ENCODE data around the gene FNDC10.
"Not testable (repeated sequence)": the region's sequence is repeated elsewhere in the genome, so short reads cannot be mapped to it uniquely, and the experiment has no call there.

The FNDC10 gene

GRCh38 chr1:1599935-1600860 lies at the start of gene FNDC10:
Gene FNDC10, minus strand, starts transcription at chr1:1600135. Its CDS starts 120 bp downstream, at chr1:1600015.
- no peak for DNase-seq

GRCh38 chr1:1648265-1648664 lies 48.3 kb upstream of the FNDC10 start:
- DNase-seq = not testable (repeated sequence)

DNA sequence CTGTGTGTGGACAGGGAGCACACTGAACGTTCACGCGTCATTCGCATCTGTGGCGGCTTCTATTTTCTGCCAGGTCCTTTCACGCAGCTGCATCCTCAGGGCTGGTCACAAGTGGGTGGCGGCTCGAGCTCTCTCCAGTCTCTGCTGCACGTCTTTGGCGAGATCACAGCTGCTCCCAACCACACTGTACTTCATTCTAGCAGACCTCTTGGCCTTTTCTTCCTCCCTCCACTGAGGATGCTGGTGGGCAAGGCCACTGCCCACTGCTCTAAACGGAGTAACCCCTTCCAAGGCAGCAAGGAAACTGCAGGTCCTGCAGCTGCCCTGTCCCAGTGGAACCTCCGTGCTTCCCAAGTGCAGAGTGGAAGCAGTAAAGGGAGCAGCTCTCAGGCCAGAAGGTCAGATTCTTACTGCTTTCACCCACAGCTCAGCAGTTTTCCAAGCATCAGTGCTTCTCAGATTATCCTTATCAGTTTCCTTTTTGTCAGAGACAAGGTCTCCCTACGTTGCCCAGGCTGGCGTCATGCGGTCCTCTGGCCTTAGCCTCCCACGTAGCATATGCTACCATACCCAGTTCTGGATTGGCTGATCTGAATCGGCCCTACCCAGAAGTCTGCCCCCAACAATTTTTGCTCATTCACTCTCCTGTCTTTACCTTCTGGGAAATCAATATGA lies 47.8 kb upstream of the FNDC10 start:
- not testable (repeated sequence) for DNase-seq

DNA sequence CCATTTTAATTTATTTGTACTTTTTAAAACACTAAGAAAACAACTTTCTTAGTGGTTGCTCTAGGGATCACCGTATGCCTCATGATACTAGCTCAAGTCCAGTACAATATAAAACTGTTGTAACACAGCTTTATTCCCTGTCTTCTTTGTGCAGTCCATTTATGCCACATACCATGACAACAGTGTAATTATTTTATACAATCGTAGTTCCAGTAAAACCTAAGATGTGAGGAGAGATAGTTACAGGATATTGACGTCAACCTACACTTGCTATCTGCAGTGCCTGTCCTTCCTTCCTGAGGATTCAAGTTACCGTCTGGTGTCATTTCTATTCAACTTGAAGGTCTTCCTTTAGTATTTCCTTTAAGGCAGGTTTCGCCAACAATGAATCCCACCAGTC lies 46.4 kb upstream of the FNDC10 start:
- DNase-seq = not testable (repeated sequence)

DNA sequence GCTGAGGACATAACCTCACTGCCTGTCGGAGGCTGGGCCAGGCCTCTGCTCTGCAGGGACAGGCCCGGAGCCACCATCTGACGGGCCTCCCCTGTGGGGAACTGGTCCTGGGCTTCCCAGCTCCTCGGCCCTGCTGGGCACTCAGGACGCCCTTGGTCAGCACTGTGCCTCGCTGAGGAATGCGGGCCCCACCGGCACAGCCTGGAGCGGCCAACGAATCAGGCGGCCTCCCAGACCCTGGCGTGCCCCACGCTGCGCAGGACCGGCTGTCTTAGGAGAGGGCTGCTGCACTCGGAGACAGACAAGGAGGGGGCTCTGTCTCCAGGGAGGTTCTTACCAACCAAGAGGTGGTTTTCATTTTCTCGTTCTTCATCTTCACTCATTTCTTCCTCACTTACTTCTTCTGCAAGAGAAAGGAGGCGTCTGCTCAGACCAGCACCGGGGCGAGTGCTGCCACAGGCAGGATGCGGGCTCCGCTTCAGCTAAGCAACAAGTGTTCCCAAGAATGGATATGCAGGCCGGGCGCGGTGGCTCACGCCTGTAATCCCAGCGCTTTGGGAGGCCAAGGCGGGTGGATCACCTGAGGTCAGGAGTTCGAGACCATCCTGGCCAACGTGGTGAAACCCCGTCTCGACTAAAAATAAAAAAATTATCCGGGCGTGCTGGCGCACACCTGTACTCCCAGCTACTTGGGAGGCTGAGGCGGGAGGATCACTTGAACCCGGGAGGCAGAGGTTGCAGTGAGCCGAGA lies 41.0 kb upstream of the FNDC10 start:
- not testable (repeated sequence) for DNase-seq

DNA sequence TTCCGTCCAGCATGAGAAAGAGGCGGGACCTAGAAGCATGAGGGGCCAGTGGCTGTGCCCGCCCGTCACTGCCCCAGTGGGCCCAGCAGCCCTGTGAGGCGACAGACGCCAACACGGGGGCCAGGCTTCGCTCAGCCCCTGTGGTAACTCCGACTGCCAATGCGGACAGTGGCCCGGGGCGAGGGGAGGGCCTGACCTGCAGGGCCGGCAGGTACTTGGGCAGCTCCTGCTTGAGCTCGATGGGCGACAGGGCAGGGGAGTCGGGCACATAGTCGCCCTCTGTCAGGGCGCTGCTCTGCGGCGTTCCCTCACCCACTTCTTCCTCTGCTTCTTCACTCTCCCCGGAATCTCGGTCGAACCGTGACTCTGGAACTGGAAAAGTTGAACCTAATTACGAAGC lies 40.1 kb upstream of the FNDC10 start:
- not testable (repeated sequence) for DNase-seq

DNA sequence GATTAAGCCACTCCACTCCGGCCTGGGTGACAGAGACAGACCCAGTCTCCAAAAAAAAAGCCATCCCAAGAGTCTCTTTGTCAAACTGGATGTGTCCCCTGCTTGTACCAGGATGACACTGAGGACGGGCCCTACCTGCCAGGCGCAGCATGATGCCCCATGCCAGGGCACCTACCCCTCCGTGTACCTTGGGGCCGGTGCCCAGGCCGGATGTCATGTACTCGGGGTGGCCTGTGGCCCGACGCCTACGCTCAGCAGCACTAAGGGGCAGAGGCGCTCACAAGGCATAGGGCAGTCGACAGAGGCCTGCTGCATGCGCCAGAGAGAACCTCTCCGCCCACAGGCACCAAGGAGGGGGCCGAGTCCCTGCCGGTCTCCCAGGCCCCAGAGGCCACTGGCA lies 39.4 kb upstream of the FNDC10 start:
- DNase-seq = not testable (repeated sequence)

- DNase-seq = not testable (repeated sequence)
Measured at GRCh38 chr1:1638528-1638927, 38.6 kb upstream of the FNDC10 start.

GRCh38 chr1:1637479-1637875 lies 37.5 kb upstream of the FNDC10 start:
- DNase-seq = not testable (repeated sequence)

DNA sequence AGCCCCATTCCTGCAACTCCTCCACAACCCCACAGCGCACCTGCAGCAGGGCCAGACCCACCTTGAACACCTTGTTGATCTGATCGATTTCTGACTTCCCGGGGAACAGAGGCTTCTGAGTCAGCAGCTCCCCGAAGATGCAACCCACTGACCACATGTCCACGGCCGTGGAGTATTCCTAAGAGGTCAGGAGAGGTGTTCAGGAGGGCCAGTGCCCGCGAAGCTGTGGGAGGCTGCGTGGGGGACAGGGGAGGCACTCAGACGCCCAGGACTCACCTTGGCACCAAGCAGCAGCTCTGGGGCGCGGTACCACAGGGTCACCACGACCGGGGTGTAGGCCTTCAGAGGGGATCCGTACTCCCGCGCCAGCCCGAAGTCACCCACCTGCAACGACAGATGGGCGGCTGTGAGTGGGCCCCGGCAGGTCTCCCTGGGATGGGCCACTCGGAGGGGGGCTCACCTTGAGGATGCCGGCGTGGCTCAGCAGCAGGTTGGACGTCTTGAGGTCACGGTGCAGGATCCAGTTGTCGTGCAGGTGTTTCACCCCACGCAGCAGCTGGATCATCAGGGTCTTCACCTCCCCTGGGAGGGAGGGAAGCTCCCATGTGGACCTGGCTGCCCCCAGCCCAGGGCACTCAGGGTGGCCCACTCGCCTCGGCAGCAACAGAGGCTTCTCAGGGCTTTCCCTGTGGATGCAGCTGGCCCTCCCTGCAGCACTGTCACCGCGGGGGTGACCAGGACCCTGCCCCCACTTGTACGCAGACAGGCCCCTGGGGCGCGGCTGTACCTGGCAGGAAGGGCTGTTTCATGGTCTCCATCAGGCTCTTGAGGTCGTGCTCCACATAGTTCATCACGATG lies 36.9 kb upstream of the FNDC10 start:
- not testable (repeated sequence) for DNase-seq

GRCh38 chr1:1634613-1635012 lies 34.7 kb upstream of the FNDC10 start:
- DNase-seq = not testable (repeated sequence)

- not testable (repeated sequence) for DNase-seq
Measured at GRCh38 chr1:1633409-1633808, 33.5 kb upstream of the FNDC10 start.

- no peak for DNase-seq
Measured at GRCh38 chr1:1631782-1632420, 32.0 kb upstream of the FNDC10 start, which contains the start of gene MMP23B. Gene MMP23B, plus strand, starts transcription at chr1:1632173. Its CDS starts 46 bp downstream, at chr1:1632219.

DNA sequence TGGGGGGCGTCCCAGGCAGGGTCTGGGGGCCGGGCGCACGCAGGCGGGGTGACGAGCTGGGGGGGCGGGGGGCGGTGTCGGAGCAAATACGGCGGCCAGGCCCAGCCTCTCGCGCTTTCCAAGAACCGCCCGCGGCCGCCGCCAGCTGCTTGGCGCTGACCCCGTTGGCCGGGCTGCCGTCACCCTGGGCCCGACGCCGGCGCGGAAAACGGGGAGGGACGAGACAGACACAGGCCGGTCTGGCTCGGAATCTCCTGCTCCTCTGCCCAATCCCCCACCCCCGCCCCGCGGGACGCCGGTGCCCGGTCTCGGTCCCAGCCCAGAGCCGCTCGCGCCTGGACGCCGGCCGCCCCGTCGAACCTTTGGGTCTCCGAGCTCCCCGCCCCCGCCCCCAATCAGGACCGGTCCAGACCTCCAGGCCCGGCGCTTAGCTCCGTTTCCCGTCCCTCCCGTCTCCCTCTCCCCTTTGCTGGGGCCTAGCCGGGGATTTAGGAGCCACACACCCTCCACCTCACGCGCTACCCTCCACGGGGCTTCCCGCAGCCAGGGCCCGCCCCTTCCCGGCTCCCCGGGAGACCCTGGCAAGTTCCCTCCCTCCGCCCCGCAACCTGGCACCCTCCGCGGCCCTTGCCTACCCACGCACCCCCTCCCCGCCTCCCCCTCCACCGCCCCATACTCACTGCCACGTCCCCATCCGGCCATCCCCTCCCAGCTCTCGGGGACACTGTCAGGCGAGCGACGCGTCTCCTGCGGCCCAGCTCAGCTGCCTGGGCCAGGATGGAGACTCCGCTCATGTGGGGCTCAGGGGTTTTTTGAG lies 31.2 kb upstream of the FNDC10 start:
- DNase-seq = no peak

GRCh38 chr1:1630191-1630964 lies 30.4 kb upstream of the FNDC10 start:
- DNase-seq = no peak

GRCh38 chr1:1629430-1630190 lies 29.7 kb upstream of the FNDC10 start:
- DNase-seq = no peak

GRCh38 chr1:1628754-1629429 lies 29.0 kb upstream of the FNDC10 start:
- DNase-seq = no peak
